SW 1271 (cell line): ENCODE measurements around the gene TRIM22.
"Not testable (repeated sequence)": the region's sequence is repeated elsewhere in the genome, so short reads cannot be mapped to it uniquely, and the experiment has no call there.

Experiments used
- DNase-seq, 2 experiments: peaks; one replicate each; lab custom pipeline; 2025; lab: John Stamatoyannopoulos, UW

TRIM22 gene

GRCh38 chr11:5690736-5691135 lies 1.1 kb downstream of the TRIM22 start:
- DNase-seq: no peak

GRCh38 chr11:5691238-5691963 lies 1.8 kb downstream of the TRIM22 start:
- DNase-seq: not testable (repeated sequence)

DNA sequence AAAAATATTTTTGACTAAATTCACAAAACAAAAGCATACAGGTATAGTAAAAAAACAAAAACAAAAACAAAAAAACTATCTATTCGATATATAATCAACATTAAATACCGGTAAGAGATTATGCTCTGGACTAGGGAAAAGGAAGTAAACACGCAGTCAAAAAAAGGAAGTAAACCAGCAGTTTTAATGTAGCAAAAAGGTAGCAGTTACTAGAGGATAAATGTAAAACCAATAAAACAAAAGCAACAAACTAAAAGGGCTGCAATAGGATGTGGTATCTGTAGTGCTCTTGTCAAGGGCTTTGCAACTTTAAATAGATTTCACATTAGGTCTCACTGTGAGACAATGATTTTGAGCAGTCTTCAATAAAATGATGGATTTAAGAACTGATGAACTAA lies 2.4 kb downstream of the TRIM22 start:
- no peak for DNase-seq

GRCh38 chr11:5694642-5695041 lies 5.1 kb downstream of the TRIM22 start:
- DNase-seq: no peak

DNA sequence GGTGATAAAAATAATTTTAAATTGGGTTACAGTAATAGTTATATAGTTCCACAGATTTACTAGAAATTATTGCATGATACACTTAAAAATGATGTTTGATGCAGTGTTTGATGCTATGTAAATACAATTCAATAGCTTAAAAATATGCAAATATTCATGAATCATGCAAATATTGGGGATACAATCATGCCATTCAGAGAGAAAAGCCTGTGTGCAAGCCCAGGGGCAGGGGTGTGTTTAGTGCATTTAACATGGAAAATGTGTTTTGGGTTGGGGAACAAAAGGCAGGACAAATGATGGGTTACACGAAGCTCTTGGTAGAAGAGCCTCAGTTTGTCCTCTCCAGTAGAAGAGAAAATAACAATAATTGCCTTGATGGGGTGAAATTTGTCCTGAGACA lies 6.0 kb downstream of the TRIM22 start:
- no peak for DNase-seq

GRCh38 chr11:5696210-5696609 lies 6.6 kb downstream of the TRIM22 start:
- no peak for DNase-seq

GRCh38 chr11:5698281-5698680 lies 8.7 kb downstream of the TRIM22 start:
- DNase-seq: no peak

GRCh38 chr11:5700421-5701054 lies 10.9 kb downstream of the TRIM22 start:
- DNase-seq: no peak

DNA sequence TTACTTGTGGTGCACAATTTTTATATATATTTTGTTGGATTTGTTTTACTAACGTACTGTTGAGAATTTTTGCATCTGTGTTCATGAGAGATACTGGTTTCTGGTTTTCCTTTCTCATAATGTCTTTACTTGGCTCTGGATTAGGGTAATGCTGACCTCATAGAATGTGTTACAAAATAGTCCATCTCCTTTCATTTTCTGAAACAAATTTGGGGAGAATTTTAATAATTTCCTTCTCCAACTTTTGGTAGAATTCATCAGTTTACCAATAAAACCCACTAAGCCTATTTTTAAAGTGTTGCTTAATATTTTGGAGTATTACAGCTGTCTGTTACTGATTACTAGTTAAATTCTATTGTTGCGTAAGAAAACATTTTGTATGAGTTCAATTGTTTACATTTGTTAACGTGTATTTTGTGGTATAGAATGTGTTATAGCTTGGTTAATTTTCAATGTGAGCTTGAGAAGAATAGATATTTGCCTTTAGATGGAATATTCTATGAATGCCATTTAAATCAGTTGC lies 11.5 kb downstream of the TRIM22 start:
- DNase-seq: no peak

DNA sequence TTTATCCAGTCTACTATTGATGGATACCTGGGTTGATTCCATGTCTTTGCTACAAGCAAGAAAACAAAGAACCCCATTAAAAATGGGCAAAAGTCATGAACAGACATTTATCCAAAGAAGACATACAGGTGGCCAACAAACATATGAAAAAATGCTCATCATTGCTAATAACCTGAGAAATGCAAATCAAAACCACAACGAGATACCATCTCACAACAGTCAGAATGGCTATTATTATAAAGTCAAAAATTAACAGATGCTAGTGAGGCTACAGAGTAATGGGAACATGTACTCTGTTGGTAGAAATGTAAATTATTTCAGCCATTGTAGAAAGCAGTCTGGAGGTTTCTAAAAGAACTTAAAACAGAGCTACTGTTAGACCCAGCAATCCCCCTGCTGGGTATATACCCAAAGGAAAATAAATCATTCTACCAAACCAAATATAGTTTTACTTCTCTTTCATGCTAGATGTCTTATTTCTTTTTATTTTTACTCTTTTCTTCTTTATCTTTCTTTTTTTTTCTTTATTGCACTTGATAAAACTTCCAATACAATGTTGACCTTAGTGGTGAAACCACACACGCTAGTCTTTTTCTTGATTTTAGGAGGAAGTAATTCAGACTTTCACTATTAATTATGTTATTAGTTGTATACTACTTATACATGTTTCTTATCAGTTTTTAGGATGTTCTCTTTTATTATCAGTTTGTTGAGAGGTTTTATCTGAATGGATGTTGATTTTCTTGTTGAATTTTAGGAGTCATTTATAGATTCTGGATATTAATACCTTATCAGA lies 14.3 kb downstream of the TRIM22 start:
- DNase-seq: no peak

GRCh38 chr11:5705688-5706087 lies 16.1 kb downstream of the TRIM22 start:
- no peak for DNase-seq

GRCh38 chr11:5712507-5712906 lies 22.9 kb downstream of the TRIM22 start:
- peak in 1 of 2 experiments; percentile 25 for DNase-seq

DNA sequence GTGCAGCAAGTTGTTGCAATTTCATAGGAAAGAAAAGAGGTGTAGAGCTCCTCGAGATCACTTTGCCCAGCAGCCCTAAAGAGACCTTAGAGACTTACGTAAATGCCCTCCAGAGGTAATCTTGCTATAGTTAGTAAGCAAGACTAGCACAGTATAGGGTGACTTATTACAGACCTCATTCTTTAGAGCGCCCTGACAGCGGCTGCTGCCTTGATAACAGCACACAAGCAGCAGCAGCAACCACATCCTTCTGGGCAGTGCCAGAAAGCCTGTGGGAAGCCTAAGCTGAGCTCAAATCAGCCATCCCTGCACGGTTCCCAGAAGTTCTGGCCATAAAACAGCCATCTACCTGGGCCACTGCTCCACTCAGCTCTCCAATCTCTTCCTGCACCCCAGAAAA lies 24.1 kb downstream of the TRIM22 start:
- no peak for DNase-seq

GRCh38 chr11:5716518-5716917 lies 26.9 kb downstream of the TRIM22 start:
- not testable (repeated sequence) for DNase-seq

GRCh38 chr11:5719703-5720495 lies 30.3 kb downstream of the TRIM22 start:
- no peak for DNase-seq

DNA sequence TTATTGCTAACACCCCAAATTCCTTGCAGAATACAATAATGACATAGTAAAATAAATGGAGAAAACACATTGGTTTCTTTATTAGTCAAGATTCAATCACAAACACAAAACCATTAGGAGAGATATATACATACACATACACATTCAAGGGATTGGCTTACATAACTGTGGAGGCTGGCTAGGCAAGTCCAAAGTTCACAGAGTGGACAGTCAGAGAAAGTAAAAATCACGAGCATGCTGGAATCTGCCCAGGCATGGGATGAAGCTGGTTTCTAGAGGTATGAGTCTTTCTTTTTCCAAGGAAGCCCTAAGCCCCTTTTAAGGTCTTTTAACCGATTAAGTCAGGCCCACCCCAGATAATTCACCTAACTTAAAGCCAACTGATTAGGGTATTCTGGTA lies 33.0 kb downstream of the TRIM22 start:
- DNase-seq: no peak

- DNase-seq: no peak
Measured at GRCh38 chr11:5726351-5726750, 36.8 kb downstream of the TRIM22 start.

DNA sequence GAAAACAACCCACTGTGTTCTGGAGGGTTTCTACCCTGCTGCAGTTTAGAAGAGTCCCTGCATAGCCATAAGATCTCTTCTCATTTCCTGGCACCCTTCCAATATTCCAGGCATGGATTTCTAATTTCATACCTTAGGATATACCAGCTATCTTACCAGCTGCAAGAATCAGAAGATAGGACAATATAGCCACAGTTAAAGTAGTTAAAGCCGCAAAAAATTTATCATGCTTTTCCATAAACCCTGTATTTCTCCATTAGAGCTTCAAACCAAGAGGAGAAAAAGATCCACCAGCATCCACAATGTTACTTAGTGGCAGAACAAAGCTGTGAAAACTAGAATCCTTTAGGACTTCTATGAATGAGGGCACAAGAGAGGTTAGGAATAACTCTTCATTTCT lies 38.1 kb downstream of the TRIM22 start:
- no peak for DNase-seq

DNA sequence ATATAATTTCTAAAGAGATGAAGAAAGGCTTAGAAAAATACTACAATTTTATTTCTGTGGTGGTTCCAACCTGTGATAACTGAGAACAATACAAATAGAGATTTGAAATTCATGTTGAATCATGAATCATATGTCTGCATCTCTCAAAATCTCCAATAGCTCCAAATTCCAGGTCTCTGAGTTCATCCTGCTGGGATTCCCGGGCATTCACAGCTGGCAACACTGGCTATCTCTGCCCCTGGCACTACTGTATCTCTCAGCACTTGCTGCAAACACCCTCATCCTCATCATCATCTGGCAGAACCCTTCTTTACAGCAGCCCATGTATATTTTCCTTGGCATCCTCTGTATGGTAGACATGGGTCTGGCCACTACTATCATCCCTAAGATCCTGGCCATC lies 46.8 kb downstream of the TRIM22 start, which contains the start of gene OR56B1:
OR56B1 (plus strand) TSS at position 53 of the 400 bp plus-strand sequence; CDS start at position 122, 69 bp downstream.
- DNase-seq: no peak

- DNase-seq: no peak
Measured at GRCh38 chr11:5737091-5737490, 47.5 kb downstream of the TRIM22 start.

DNA sequence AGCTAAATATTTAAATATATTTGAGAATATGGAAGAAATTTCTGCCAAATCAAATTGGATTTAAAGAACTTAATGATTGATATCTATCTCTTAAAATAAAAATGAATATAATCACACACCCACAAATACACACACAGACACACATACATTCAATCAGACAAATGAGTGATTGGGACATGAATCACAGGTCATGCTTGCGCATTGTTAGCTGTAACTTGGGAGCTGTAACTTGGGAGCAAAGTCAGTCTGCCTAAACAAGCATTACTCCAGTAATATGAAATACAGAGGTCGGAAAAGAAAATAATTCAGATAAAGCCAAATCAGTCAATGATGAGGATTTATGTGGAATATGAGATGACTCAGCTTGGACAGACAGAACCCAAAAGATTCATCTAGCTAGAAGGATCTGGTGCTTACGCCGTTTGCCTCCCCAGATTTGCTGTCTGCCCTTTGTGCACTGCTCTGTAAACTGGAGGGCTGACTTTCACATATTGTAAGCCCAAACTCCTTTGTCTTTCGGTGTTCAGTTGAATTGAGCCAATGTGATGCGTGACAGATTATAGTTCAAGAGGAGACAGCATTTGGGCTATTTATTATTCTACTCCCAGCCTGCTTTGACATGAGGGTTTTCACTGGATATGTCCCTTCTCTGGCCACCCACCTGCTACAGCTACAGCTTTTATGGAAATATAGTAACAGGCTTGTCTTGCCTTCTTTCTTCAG lies 48.2 kb downstream of the TRIM22 start:
- no peak for DNase-seq
